Tongue (tissue), 2 donors: ENCODE data around the gene VPREB3. TPM values are rescaled to one million over a fixed set of nuclear protein-coding genes. Genes with fewer than 3 reads are reported as not detected.
A peak's percentile ranks its signal among the peaks of the same experiment; 100 is the strongest.

Experiments used
- DNase-seq: peaks from one replicate; pipeline ENCODE4 v3.0.0-alpha.2; 2015
- total RNA-seq: library from RNA; depleted of rRNA; stranded (reverse); fragments of >200 nt; gene quantifications from one replicate; pipeline ENCODE4 v1.2.3, GENCODE V29; 2014

The VPREB3 gene, protein sequence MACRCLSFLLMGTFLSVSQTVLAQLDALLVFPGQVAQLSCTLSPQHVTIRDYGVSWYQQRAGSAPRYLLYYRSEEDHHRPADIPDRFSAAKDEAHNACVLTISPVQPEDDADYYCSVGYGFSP
- total RNA-seq = 1.7 TPM

DNA sequence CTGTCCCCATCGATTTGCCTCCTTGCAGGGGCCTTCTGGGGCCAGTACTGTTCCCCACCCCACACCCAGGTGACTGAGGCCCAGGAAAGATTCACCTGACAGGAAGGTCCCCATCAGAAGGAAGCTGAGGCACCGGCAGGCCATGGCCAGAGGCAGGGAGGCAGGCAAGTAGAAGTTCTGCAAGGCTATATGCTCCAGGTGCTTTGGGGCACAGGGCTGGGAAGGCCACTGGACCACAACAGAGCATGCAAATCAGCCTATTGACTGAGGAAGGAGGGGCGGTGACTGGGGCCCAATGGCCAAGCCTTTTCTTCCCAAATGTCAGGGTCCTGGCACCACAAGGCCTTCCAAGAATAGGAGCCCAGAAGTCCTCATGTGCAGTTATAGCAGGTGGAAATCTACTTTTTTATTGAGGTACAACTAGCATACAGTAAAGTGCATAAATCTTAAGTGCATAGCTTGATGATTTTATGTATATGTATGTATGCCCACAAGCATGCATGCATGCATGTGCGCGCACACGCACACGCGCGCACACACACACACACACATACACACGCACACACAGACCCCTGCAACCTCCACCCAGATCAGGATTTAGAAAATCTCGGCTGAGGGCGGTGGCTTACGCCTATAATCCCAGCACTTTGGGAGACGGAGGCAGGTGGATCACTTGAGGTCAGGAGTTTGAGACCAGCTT is at the start of gene VPREB3:
Gene VPREB3, minus strand, starts transcription at position 206 of the 700 bp plus-strand sequence. Its CDS starts 62 bp downstream, at position 144.
- no peak for DNase-seq

DNA sequence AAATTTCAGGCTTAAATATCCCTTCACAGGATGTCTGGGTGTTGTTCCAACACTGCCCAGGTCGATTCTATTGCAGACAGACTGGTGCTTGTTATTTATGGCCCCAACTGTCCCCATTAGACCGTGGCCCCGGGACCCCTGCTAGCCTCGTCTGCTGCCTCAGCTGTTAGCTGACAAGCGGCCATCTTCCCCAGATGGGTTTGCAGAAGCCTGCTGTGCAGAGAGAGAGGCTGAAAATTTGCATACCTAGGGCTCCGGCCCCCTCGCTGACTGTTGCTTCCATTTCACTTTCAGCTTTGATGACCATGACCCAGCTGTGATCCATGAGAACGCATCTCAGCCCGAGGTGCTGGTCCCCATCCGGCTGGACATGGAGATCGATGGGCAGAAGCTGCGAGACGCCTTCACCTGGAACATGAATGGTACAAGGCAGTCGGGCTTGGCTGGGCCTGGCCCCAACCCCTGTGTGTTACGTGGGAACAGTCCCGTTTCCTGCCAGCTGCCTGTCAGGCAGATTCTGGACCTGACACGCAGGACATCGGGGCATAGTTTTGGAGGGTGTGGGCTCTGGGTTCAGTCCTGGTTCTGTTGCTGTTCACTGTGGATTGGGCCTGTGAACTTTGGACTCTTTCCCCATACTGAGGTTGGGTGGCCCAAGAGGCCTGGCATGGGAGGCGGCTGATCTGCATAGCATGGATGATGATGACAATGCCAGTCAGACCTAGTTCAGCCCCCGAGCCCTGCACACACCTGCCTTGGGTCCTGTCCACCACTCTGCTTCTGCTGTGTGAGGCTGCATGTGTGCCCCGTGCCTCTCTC is 49.0 kb upstream of the VPREB3 start:
- no peak for DNase-seq

DNA sequence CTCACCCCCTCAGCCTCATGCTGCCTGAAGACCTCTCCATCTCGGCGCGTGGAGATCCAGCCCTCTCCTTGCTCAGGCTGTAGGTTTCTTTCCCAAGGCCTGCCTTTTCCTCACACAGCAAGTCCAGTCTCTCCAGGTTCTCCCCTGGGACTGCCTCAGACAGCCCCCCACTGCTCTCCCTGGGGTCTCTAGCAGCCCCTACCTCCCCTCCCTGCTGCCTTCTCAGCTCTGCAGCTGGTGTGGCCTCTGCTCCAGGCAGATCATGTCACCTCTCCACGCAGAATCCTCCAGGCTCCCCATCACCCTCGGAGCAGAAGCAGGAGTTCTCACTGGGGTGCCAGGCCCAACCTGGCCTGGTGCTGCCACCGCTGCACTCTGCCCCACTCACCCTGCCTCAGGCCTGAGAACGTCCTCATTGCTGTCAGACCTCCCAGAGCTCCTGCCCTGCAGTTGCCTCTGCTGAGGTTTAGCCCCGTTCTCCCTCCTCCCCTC is 47.7 kb upstream of the VPREB3 start:
- no peak for DNase-seq

DNA sequence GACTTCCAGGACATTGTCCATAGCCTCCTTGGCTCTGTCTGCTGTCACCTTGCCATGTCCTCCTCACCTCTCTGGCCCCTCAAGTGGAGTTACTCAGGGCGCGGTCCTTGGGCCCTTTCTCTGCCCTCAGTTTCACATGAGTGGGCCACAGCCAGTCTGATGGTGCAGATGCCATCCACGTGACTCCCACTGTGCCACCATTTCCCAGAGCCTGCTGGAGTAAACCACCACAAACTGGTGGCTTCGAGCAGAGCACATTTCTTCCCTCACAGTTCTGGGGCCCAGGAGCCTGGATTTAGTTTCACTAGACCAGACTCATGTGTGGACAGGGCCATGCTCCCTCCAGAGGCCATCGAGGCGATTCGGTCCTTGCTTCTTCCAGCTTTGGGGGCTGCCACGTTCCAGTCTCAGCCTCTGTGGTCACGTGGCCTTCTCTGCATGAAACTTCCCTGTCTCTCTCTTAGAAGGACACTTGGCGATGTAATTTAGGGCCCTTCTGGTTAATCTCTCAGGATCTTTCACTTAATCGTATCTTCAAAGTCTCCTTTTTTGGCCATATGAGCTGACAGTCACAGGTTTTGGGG is 47.1 kb upstream of the VPREB3 start:
- no peak for DNase-seq

DNA sequence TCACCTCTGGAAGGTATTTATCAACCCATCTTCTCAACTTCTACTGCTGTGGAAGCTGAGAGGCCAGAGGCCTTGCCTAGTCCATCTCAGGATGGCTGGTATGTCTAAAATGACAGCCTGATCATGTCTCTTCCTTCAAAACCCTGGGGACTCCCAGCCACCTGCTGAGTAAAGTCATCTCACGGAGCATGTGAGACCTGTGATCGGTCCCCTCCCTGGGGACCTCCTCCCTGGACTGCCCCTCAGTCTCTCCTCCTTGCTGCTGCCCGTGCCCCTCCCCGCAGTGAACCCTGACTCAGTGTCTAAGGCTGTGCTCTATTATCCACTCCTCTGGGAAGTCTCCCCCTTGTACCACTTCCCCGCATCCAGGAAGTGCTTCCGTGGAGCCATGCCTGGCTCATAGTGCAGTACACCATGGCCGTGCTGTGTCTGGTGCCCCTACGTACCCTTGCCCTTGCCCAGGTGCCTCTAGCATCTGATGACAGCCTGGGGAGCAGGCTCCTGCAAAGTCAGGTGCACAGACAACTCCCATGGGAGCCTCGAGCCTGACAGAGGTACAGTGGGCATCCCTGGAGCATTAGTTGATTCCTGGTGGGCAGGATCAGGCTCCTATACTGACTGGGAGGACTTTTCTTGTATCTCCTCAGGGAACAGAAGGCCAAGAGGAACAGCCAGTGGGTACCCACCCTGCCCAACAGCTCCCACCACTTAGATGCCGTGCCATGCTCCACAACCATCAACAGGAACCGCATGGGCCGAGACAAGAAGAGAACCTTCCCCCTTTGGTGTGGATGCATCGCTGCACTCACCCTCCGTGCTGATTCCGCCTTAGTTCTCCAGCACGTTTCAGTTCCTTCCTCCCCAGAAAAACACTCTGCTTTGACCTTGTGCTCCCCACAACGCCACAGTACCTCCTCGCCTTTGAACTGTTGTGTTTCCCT is 46.3 kb upstream of the VPREB3 start:
- DNase-seq = no peak

DNA sequence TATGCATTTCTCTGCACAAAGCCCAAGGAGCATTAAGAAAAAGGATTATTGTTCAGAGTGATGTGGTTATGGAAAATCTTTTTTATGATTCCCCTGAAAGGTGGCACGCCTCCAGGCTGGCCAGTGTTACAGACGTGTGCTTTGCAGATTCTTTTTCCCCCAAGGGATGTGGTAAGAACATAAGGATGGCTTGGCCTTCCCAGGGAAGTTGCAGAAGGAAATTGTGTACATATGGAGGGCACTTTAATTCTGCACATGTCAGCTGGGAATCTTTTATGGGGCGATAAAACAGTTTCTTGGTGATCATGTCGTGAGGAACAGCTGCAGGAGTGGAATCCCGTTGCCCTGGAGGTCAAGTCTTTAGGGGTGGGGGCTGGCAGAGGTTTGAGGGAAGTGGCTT is 42.2 kb upstream of the VPREB3 start:
- peak; percentile 50 for DNase-seq

DNA sequence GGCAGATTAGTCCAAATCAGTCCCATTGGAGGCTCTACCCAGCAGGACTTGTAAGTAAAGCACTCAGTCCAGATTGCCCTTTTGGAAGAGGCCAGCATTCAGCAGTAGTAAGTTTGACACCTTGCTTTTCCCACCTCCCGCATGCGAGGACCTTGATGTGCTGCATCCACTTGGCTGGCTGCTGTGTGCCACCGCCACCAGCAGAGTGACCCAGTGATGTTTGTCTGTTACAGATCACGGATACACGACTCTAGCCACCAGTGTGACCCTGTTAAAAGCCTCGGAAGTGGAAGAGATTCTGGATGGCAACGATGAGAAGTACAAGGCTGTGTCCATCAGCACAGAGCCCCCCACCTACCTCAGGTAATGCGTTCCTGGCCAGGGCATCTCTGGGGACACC is 39.1 kb upstream of the VPREB3 start:
- DNase-seq = no peak

DNA sequence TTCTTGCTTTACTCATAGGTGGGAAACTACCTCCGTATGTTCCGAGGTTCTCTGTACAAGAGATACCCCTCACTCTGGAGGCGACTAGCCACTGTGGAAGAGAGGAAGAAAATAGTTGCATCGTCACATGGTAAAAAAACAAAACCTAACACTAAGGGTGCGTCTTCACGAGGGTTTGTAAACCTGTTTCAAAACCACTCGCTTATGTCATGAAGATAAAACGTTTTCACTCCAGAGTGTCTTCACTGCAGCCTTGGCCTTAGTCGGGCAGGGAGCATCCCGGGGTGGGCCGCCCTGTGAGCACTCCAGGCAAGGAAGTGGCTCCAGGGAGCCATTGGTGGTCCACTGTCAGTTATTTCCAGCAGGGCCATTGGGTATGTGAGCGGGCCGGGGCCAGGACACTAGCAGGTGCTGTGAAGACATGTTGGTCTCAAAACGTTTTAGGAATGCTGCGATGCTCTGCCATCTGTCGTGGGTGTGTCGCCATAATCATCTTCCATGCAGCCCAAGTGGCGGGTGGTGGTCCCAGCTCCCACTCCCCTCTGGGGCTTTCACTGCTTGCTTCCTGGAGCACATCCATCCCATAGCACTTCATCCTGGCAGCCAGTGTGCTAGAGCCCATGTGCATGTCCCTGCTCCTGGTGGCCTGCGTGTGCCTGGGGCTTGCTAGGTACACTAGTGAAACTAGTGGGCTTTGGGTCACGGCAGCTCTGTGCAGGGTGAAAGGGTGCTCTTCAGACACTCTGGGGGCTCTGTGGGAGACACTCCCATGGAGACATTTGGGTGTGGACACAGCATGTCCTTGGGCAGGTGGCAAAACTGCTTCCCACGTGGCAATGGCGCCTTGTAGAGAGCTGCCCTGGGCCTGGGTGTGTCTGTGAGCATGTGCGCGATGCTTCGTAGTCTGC is 37.8 kb upstream of the VPREB3 start:
- no peak for DNase-seq

DNA sequence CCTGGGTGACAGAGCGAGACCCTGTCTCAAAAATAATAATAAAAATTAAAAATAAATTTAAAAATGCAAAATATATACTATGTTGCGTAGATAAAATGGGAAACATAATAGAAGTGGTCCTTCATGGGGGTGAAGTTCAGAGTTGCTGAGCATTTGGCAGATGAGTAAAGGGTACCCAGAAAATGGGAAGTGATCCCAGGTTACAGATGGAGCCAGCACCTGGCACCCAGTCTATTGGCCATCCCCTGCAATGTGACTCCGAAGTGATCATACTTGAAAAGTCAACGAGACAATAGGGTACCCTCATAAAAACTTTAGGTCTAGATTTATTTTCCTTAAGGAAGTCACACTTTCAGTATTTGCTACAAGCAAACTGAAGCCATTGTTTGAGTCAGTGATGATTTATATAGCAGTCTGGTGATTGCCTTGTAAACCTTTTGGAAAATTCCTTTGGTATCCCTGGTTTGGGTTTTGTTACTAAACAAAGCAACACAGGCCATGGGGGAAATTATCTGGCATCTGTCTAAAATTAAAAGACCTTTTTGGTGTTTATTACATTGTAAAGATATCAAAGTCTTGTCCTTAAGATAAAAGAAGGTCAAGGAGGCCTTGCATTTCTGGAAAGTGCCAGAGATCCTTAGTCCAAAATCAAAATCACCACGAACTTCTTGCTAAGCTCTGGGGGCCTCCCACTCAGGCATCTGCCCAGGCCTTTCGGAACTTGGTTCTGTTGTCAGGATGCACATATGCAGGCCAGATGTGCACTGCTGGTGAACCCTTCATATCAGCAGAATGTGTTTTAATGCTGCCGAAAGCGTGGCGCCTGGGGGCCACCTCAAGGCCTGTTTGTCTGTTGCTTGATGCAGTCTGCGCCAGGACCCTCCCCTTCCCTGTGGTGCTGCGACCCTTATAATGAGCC is 36.9 kb upstream of the VPREB3 start:
- peak; percentile 66 for DNase-seq

DNA sequence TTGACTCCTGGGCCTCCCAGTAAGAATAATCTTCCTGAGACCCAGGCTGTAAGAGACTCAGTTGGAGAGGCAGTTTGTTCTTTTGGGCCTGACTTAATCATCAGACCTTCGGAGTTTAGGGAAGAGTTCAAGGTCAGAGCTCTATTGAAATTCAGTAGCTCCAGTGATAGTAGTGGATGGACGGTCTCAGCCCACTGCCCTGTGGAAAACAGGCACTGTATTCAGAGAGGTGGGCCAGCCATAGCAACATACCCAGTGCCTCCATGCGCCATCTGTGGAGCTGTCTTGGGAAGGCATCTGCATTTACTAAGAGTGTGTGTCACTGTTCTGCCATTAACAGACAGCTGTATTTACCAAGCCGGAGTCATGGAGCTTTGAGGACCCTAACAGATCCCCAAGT is 35.4 kb upstream of the VPREB3 start:
- DNase-seq = no peak

DNA sequence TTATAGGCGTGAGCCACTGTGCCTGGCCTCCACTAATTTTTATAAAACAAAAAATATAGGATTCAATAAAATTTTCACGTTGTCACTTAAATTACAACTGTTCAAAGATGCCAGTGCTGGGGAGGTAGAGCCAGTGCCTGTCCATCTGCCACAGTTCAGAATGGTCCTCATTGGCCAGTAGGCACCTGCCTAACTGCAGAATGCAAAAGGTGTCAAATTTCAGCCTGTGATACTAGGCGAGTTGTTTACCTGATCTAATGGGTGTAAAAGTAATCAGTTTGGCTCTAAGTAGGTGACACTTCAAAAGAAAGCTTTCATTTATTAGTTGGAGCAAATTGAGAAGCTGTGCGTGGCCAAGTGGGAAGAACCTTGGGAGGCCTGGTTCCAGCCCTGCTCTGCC is 34.9 kb upstream of the VPREB3 start:
- DNase-seq = no peak

DNA sequence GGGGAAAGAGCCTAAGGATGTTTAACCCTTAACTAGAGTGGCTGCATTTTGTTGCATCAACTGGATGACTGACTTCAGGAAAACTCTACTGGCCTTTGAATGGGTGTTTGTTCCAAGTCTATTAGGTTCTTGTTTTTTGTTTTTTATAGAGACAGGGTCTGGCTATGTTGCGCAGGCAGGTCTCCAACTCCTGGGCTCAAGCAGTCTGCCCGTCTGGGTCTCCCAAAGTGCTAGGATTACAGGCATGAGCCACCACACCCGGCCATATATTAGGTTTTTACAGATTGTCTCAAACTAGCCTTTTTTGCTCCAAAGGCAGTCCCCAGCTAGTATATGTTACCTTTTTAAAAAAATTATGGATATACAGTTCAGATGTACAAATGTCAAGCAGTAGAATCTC is 33.7 kb upstream of the VPREB3 start:
- DNase-seq = no peak

DNA sequence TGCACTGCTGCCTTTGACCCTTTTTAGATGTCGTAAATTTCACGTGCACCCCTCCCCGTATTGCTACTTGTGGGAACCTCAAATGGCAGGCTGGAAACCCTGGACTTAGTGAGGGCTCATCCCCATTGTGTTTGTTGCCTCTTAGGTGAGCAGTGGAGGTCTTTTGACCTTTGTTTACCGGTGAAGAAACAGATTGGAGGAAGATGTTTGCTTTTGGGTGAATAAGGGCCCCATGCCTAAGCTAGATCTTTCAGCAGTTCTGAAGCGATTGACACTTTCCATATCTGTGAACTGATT is 33.3 kb upstream of the VPREB3 start:
- no peak for DNase-seq

DNA sequence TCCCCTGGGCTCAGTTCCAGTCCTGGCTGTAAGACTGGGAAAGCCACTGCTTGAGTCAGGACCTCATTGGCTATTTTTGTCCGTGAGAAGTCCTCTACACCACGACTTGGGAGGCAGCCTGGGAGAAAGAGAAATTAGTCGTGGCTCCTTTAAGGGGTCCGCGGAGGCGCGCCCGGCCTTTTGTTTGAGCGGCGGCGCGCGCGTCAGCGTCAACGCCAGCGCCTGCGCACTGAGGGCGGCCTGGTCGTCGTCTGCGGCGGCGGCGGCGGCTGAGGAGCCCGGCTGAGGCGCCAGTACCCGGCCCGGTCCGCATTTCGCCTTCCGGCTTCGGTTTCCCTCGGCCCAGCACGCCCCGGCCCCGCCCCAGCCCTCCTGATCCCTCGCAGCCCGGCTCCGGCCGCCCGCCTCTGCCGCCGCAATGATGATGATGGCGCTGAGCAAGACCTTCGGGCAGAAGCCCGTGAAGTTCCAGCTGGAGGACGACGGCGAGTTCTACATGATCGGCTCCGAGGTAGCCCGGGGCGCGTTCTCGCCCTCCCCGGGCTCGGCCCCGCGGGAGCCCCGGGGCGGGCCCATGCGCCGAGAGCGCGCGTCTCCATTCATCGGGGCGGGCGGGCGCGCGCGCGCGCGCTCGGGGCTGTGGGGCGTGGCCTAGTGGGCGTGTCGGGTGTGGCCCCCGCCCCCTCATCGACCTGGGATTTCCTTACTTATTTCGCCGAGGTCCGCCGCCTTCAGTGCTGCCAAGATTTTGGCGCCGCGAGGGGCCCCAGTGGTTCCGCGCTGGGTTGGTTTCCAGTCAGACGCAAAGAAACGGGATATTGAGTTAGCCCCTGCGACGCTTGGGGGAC is 32.8 kb upstream of the VPREB3 start, which contains the start of gene SMARCB1:
Gene SMARCB1, plus strand, starts transcription at position 215 of the 848 bp plus-strand sequence. Its CDS starts 204 bp downstream, at position 419.
- DNase-seq = peak; percentile 97

DNA sequence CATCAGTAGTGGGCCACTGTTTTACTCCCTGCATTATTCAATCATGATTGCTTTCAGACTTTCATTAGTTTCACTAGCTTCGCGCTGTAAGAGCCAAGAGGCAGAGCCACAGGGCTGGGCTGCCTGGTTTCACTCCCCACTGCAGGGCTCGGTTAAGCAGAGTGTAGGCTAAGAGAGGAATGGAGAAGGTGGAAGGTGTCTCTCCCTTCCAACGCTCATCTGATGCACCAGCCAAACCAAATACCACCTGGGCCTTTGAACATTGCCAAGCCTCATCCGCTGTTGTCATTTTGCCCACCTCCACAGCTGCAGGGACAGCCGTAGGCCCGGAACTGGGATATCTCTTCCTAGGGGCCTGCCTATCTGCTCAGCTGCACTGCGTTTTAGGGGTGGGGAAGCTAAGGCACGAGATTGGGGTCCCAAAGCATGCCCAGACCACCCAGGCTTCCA is 32.1 kb upstream of the VPREB3 start:
- no peak for DNase-seq

DNA sequence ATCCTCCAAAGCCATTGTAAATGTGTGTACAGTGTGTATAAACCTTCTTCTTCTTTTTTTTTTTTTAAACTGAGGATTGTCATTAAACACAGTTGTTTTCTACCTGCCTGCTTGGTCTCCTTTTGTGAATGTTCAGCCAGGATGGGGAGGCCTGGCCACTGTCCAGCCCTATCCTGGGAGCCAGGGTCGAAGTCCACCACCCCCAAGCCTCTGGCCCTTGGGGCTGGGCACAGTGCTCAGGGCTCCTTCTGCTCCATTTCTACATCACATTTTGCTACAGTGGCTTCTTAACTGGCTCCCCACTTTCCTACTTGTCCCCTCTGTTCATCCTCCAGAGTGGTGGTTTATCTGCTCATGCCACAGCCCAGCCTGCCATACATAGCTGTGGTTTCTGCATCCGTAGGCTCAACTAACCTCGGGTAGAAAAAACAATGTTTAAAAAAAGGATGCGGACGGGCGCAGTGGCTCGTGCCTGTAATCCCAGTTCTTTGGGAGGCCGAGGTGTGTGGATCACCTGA is 30.0 kb upstream of the VPREB3 start:
- DNase-seq = no peak

DNA sequence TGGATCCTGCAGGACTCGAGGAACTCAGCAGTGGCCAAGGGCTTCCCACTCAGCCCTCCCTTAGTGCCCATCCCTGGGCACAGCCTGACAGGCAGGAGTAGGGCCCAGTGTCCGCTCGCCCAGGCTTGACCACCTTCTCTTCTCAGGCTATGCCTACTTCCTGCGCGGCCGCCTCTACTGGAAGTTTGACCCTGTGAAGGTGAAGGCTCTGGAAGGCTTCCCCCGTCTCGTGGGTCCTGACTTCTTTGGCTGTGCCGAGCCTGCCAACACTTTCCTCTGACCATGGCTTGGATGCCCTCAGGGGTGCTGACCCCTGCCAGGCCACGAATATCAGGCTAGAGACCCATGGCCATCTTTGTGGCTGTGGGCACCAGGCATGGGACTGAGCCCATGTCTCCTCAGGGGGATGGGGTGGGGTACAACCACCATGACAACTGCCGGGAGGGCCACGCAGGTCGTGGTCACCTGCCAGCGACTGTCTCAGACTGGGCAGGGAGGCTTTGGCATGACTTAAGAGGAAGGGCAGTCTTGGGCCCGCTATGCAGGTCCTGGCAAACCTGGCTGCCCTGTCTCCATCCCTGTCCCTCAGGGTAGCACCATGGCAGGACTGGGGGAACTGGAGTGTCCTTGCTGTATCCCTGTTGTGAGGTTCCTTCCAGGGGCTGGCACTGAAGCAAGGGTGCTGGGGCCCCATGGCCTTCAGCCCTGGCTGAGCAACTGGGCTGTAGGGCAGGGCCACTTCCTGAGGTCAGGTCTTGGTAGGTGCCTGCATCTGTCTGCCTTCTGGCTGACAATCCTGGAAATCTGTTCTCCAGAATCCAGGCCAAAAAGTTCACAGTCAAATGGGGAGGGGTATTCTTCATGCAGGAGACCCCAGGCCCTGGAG is 29.3 kb upstream of the VPREB3 start:
- DNase-seq = no peak
